ENCODE data around the gene IL10RA.

- no peak for TF ChIP-seq ZNF274 (IDR thresholded peaks at IDR 0.05; ENCODE audit: low read depth, low read length)
- no peak for TF ChIP-seq YY1 (IDR thresholded peaks at IDR 0.05; ENCODE audit: insufficient read depth, insufficient read length)
Measured at GRCh38 chr11:117979481-117980211, 6.5 kb upstream of the IL10RA start.
